ENCODE data around the gene MSI2.
A peak's percentile ranks its signal among the peaks of the same experiment; 100 is the strongest.

Gene MSI2

GRCh38 chr17:57653279-57653678 lies 397.0 kb downstream of the MSI2 start:
- Histone ChIP-seq H3K4me1 (ENCODE audit: insufficient read depth, low read length) (peaks cover 11% of the 10 kb centered on the region), H2AFZ (ENCODE audit: low read depth, low read length) (no peak overlapping the region), H3K9me3 (ENCODE audit: low read length) (no peaks in the 10 kb centered on the region), H3K4me3 (ENCODE audit: low read length) (no peak overlapping the region), H3K36me3 (ENCODE audit: insufficient read depth, low read length) (peaks cover 49% of the 10 kb centered on the region), H3K27me3 (ENCODE audit: insufficient read depth, low read length) (no peaks in the 10 kb centered on the region)

DNA sequence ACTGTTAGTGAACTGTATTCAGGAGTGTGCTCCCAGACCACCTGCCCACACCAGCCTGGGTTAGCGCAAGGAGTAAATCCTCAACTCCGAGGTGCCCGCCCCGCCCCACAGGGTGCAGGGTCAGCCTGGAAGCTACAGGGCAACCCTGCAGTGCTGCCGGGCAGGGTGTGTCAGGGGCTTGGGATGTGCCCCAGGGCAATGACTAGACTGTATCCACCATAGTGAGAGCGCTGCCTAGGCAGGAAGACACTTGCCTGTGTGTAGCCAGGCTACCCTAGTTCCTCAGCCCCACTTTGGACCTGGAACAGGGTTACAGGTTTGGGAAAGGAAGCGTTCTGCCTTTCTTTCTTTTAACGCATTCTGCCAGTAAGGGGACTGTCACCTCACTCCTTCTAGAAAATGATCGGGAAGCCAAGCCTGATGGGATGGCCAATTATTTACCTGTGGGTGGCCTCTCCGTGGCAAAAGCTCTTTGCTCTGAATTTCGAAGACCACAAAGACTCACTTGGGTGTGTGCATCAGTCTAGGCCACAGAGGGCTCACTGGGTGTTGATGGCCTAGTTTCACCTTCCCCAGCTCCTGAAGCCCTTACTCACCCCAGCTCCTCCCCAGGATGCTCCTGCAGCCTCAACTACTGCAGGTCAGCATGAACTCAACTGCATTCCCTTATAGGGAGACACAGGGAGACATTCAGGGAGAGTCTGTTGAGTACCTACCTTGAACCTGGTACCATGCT lies 397.9 kb downstream of the MSI2 start:
- no peaks in the 10 kb centered on the region for H3K27me3 ChIP-seq (ENCODE audit: insufficient read depth, low read length)
- H3K4me1 ChIP-seq (ENCODE audit: insufficient read depth, low read length): peaks cover 11% of the 10 kb centered on the region
- H3K36me3 ChIP-seq (ENCODE audit: insufficient read depth, low read length): peaks cover 48% of the 10 kb centered on the region
- no peaks in the 10 kb centered on the region for H3K9me3 ChIP-seq (ENCODE audit: low read length)
- H3K4me3 ChIP-seq (ENCODE audit: low read length): no peak overlapping the region
- H2AFZ ChIP-seq (ENCODE audit: low read depth, low read length): no peak overlapping the region

- Histone ChIP-seq H2AFZ (ENCODE audit: low read depth, low read length) (no peak overlapping the region), H3K36me3 (ENCODE audit: insufficient read depth, low read length) (peaks cover 47% of the 10 kb centered on the region), H3K9me3 (ENCODE audit: low read length) (no peaks in the 10 kb centered on the region), H3K4me3 (ENCODE audit: low read length) (no peak overlapping the region), H3K27me3 (ENCODE audit: insufficient read depth, low read length) (no peaks in the 10 kb centered on the region), H3K4me1 (ENCODE audit: insufficient read depth, low read length) (no peaks in the 10 kb centered on the region)
These were observed 399.2 kb downstream of the MSI2 start for GRCh38 chr17:57655553-57655952.

DNA sequence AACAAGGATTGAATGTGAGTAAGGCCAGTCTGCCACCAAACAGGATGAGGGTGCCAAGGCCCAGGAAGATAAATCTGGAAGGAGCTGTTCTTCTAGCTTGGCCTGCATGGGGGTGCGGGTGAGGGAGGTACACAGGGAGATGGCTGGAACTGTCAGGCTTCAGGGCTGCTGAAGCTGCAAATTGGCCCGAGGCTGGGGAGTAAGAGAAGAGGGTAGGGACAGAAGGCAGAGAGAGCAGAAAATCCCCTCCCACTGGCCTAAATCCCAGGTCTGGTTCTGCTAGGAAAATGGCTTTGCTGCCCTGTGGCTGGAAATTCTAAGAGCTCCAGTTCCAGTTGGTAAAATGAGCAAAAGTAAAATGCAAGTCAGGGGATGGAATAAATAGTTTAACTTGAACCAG lies 400.9 kb downstream of the MSI2 start:
- Histone ChIP-seq H3K9me3 (ENCODE audit: low read length) (no peaks in the 10 kb centered on the region), H2AFZ (ENCODE audit: low read depth, low read length) (no peak overlapping the region), H3K4me3 (ENCODE audit: low read length) (no peak overlapping the region), H3K27me3 (ENCODE audit: insufficient read depth, low read length) (no peaks in the 10 kb centered on the region), H3K4me1 (ENCODE audit: insufficient read depth, low read length) (peaks cover 16% of the 10 kb centered on the region), H3K36me3 (ENCODE audit: insufficient read depth, low read length) (peaks cover 35% of the 10 kb centered on the region)

DNA sequence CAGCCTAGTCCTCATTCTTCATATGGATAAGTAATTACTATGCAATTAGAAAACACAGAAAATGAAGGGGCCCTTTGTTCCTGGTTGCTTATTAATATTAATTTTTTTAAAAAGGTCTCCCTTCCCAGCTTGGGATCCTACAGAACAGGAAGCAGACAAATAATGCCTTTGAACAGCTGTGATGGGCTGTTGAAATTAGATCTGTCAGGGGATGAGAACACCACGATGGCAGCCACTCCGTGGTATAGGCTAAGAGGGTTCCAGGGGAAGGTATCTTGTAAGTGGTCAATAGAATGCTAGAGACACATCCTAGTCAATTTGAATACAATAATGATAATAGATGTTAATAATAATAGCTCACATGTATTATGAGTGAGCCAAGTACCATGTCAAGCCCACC lies 405.7 kb downstream of the MSI2 start:
- Histone ChIP-seq H3K4me3 (ENCODE audit: low read length) (peak overlapping the region; percentile 47), H3K27me3 (ENCODE audit: insufficient read depth, low read length) (no peaks in the 10 kb centered on the region), H3K36me3 (ENCODE audit: insufficient read depth, low read length) (peaks cover 7% of the 10 kb centered on the region), H3K9me3 (ENCODE audit: low read length) (no peaks in the 10 kb centered on the region), H3K4me1 (ENCODE audit: insufficient read depth, low read length) (peaks cover 42% of the 10 kb centered on the region), H2AFZ (ENCODE audit: low read depth, low read length) (no peak overlapping the region)

DNA sequence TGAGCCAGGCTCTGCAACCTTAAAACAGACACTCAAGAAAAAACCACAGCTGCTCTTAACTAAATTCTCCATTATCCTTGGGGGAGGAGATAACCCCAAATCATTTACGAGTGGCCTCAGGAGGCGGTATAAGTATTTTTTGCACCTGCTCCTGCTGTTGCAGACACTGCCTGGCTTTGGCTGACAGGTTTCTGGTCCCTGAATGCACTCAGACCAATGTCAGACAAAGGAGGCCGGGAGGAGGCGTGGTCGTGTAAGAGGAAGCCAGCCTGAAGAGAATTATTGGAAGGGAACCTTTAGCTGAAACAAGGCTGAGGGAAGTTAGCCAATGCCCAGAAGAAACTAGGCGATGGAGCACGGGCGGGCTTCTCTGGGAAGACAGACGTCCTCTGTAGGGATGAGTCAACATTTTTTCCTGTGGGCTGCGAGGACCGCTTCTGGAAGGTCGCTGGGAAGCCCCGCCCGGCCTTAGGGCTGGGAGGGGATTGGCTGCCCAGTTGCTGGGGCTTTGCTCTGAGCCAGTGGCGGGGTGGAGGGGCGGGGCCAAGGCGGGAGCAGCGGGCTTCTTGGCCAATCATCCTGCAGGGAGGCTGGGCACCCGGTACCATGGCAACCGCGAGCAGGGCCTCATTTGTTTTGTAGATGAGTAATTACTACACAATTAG lies 406.5 kb downstream of the MSI2 start:
- H3K9me3 ChIP-seq (ENCODE audit: low read length): no peaks in the 10 kb centered on the region
- peak overlapping the region; percentile 47 for H3K4me3 ChIP-seq (ENCODE audit: low read length)
- H2AFZ ChIP-seq (ENCODE audit: low read depth, low read length): no peak overlapping the region
- no peaks in the 10 kb centered on the region for H3K27me3 ChIP-seq (ENCODE audit: insufficient read depth, low read length)
- peaks cover 12% of the 10 kb centered on the region for H3K36me3 ChIP-seq (ENCODE audit: insufficient read depth, low read length)
- peaks cover 42% of the 10 kb centered on the region for H3K4me1 ChIP-seq (ENCODE audit: insufficient read depth, low read length)

DNA sequence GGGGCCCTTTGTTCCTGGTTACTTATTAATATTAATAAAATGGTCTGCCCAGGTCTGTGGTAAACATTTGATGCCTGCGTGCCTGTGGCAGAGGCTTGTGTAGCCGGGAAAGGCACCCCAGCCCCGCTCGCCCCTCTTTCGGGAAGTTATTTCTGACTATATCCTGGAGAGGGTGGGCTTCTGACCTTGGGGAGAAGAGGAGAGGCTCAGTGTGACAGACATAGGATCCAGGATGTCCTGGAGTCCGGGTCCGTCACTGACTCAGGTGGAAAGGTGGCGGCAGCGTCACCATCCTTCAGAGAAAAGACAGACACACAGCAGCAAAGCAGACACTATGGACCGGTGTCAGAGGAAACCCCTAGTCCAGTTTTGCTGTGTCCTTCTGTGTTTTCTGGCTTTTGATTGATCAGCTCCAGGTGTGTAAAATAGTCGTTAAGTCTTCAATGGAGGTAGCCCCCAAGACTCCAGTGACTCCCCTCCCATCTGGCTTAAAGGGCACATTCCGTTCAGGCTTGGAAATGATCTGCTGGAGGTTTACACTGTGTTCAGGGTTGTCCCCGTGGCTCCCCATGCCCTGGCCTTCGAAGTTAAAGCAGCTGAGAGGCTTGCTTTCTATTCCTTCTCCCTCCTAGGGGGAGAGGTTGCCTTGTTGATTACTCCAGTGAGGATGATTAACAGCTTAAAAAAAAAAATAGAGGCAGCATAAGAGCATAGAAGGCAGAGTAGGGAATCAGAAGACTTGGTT lies 407.2 kb downstream of the MSI2 start:
- H3K27me3 ChIP-seq (ENCODE audit: insufficient read depth, low read length): no peaks in the 10 kb centered on the region
- peaks cover 18% of the 10 kb centered on the region for H3K36me3 ChIP-seq (ENCODE audit: insufficient read depth, low read length)
- no peak overlapping the region for H2AFZ ChIP-seq (ENCODE audit: low read depth, low read length)
- peaks cover 42% of the 10 kb centered on the region for H3K4me1 ChIP-seq (ENCODE audit: insufficient read depth, low read length)
- no peak overlapping the region for H3K4me3 ChIP-seq (ENCODE audit: low read length)
- no peaks in the 10 kb centered on the region for H3K9me3 ChIP-seq (ENCODE audit: low read length)

DNA sequence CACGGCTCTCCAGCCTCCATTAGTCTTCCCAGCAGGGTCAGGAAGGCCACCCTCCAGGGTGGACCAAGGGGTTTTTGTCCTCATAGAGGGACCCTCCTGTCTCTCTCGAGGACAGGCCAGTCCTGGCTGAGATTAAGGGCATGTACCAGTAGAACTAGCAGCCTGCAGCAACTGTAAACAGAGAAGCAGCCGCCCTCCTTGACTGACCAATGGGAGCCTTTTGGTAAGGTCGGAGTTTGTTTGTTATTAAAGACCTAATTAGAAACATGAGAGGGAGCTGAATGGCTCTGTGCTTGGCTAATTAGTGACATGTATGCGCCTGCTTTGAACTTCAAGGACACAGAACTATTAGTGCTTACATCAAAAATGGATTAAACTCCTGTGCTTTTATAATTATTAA lies 408.8 kb downstream of the MSI2 start:
- no peaks in the 10 kb centered on the region for H3K27me3 ChIP-seq (ENCODE audit: insufficient read depth, low read length)
- no peak overlapping the region for H3K4me3 ChIP-seq (ENCODE audit: low read length)
- peaks cover 42% of the 10 kb centered on the region for H3K4me1 ChIP-seq (ENCODE audit: insufficient read depth, low read length)
- H2AFZ ChIP-seq (ENCODE audit: low read depth, low read length): no peak overlapping the region
- no peaks in the 10 kb centered on the region for H3K9me3 ChIP-seq (ENCODE audit: low read length)
- H3K36me3 ChIP-seq (ENCODE audit: insufficient read depth, low read length): peaks cover 14% of the 10 kb centered on the region

DNA sequence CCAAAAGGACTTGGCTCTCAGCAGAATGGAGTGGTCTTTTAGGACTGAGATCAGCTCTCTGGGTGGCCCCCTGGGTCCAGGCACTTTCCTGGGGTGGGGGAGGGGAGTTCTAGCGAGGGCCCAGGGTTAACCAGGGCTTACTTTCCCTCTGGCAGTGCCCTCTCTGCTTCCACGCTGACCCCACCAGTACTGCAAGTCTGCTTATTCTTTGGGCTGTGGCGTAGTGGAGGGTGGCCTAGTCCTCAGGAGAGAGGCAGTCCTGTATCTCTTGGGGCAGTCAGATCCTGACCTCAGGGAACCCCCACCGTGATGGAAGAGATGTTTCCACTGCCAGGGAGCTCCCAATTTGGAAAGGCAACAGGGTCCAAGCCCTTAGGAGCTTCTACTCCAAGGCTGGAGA lies 409.4 kb downstream of the MSI2 start:
- Histone ChIP-seq H3K4me1 (ENCODE audit: insufficient read depth, low read length) (peaks cover 42% of the 10 kb centered on the region), H3K36me3 (ENCODE audit: insufficient read depth, low read length) (peaks cover 12% of the 10 kb centered on the region), H3K27me3 (ENCODE audit: insufficient read depth, low read length) (no peaks in the 10 kb centered on the region), H3K4me3 (ENCODE audit: low read length) (no peak overlapping the region), H3K9me3 (ENCODE audit: low read length) (no peaks in the 10 kb centered on the region), H2AFZ (ENCODE audit: low read depth, low read length) (no peak overlapping the region)

DNA sequence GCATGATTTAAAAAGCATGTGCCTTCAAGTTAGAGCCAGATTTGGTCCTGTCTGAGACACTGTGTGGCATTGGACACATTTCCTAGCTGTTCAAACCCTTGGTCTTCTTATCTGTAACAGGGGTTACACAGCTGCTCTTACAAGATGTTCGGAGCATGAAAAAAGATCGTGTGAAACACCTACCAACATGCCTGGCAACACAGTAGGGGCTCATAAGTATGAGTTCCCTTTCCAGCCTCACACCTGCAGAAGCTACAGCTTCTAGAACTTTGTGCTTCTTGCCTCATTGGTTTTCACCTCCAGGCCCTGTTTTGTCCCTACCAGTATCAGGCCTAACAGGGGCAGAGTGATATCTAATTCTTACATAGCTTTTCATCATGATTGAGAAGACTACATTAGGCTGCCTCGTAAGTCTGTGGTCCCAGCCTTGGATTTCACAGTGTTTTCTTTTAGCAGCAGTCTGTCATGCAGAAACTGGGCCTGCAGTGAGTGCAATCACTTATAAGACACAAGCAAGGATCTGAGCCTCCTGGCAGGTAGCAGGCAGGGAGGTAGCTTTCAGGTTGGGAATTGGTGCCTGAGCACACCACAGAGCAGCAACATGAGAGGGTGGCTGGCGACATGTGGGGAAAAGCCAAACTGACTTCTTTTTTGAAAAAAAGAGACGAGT lies 410.0 kb downstream of the MSI2 start:
- Histone ChIP-seq H3K4me1 (ENCODE audit: insufficient read depth, low read length) (peaks cover 35% of the 10 kb centered on the region), H2AFZ (ENCODE audit: low read depth, low read length) (no peak overlapping the region), H3K36me3 (ENCODE audit: insufficient read depth, low read length) (peaks cover 12% of the 10 kb centered on the region), H3K4me3 (ENCODE audit: low read length) (no peak overlapping the region), H3K9me3 (ENCODE audit: low read length) (no peaks in the 10 kb centered on the region), H3K27me3 (ENCODE audit: insufficient read depth, low read length) (no peaks in the 10 kb centered on the region)

- Histone ChIP-seq H3K4me3 (ENCODE audit: low read length) (no peak overlapping the region), H3K4me1 (ENCODE audit: insufficient read depth, low read length) (peaks cover 33% of the 10 kb centered on the region), H3K9me3 (ENCODE audit: low read length) (no peaks in the 10 kb centered on the region), H3K36me3 (ENCODE audit: insufficient read depth, low read length) (peaks cover 12% of the 10 kb centered on the region), H3K27me3 (ENCODE audit: insufficient read depth, low read length) (no peaks in the 10 kb centered on the region), H2AFZ (ENCODE audit: low read depth, low read length) (no peak overlapping the region)
These were observed 410.6 kb downstream of the MSI2 start for GRCh38 chr17:57666946-57667345.

DNA sequence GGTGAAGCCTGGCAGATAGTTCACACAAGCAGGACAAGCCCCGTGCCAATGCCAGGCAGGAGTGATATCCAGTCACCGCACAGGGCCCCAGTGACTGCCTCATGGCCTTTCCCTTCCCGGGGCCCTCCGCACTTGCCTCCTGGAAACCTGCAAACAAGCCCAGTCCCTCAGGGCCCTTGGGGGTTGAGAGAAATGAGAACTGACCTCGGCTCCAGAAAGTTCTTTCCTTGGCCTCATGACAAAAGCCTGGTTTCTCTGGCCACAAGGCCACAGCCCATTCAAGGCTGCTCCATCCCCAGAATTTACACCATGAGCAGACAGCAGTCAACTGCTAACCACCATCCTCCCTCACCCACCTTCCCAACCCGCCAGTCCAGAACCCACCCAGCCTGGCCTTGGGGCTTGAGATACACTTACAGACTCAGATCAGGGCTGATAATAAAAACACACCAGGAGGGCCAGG lies 411.2 kb downstream of the MSI2 start:
- H3K9me3 ChIP-seq (ENCODE audit: low read length): no peaks in the 10 kb centered on the region

GRCh38 chr17:57668332-57668731 lies 412.0 kb downstream of the MSI2 start:
- H3K36me3 ChIP-seq (ENCODE audit: insufficient read depth, low read length): peaks cover 16% of the 10 kb centered on the region
- no peak overlapping the region for H2AFZ ChIP-seq (ENCODE audit: low read depth, low read length)
- no peak overlapping the region for H3K4me3 ChIP-seq (ENCODE audit: low read length)

More for the DNA sequence above, 411.2 kb downstream of the MSI2 start:
- Histone ChIP-seq H3K36me3 (ENCODE audit: insufficient read depth, low read length) (peaks cover 12% of the 10 kb centered on the region), H2AFZ (ENCODE audit: low read depth, low read length) (no peak overlapping the region), H3K4me1 (ENCODE audit: insufficient read depth, low read length) (peaks cover 28% of the 10 kb centered on the region), H3K4me3 (ENCODE audit: low read length) (no peak overlapping the region), H3K27me3 (ENCODE audit: insufficient read depth, low read length) (no peaks in the 10 kb centered on the region)

More at GRCh38 chr17:57668332-57668731, 412.0 kb downstream of the MSI2 start:
- no peaks in the 10 kb centered on the region for H3K27me3 ChIP-seq (ENCODE audit: insufficient read depth, low read length)
- no peaks in the 10 kb centered on the region for H3K9me3 ChIP-seq (ENCODE audit: low read length)
- peaks cover 23% of the 10 kb centered on the region for H3K4me1 ChIP-seq (ENCODE audit: insufficient read depth, low read length)
